Measurements from ENCODE around the gene VPS51. TPM values are rescaled to one million over a fixed set of nuclear protein-coding genes. Genes with fewer than 3 reads are reported as not detected.

The VPS51 gene
- total RNA-seq, 1 experiment from 2014 or later = 89.5 TPM

GRCh38 chr11:65102142-65103095 lies 6.4 kb downstream of the VPS51 start:
- DNase-seq (ENCODE audit: low read depth, low spot score) (no peak), ATAC-seq (no peak; the same call in 1 of the 2 replicates)
- TF ChIP-seq JUND (IDR thresholded peaks at IDR 0.05) = no peak
- no peak for TF ChIP-seq POLR2AphosphoS5 (IDR thresholded peaks at IDR 0.05; ENCODE audit: low read depth, low read length)
- TF ChIP-seq ELF1 (IDR thresholded peaks at IDR 0.05; ENCODE audit: borderline replicate concordance, low read depth) = no peak
- TF ChIP-seq CBX3 (IDR thresholded peaks at IDR 0.05; ENCODE audit: low read depth) = no peak
- no peak for TF ChIP-seq SRF (IDR thresholded peaks at IDR 0.05; ENCODE audit: low read depth)
- no peak for TF ChIP-seq EZH2 (IDR thresholded peaks at IDR 0.05)
- no peak for TF ChIP-seq YY1 (IDR thresholded peaks at IDR 0.05; ENCODE audit: extremely low read depth, insufficient replicate concordance, low read depth, low read length)
- TF ChIP-seq MAX (IDR thresholded peaks at IDR 0.05) = no peak
- no peak for TF ChIP-seq ZNF274 (IDR thresholded peaks at IDR 0.05; ENCODE audit: low read depth, low read length)
- no peak for TF ChIP-seq RAD21 (IDR thresholded peaks at IDR 0.05; ENCODE audit: low read depth)
- TF ChIP-seq FOSL1 (IDR thresholded peaks at IDR 0.05; ENCODE audit: low read depth) = no peak
- no peak for TF ChIP-seq POLR2A (IDR thresholded peaks at IDR 0.05; ENCODE audit: borderline replicate concordance, extremely low read depth, insufficient read depth, insufficient read length)
- TF ChIP-seq REST (IDR thresholded peaks at IDR 0.05; ENCODE audit: low read depth) = no peak
- no peak for TF ChIP-seq CTCF (IDR thresholded peaks at IDR 0.05 in 2 of 3, conservative IDR thresholded peaks at IDR 0.05 in 1 of 3; ENCODE audit: borderline replicate concordance in 1 of 3, insufficient read depth in 1 of 3, low read depth in 2 of 3, low read length in 2 of 3)
- TF ChIP-seq ZBTB33 (IDR thresholded peaks at IDR 0.05; ENCODE audit: extremely low read depth, insufficient replicate concordance, low read length) = no peak
- no peak for TF ChIP-seq SIN3A (IDR thresholded peaks at IDR 0.05; ENCODE audit: low read depth)
- TF ChIP-seq TCF7L2 (IDR thresholded peaks at IDR 0.05; ENCODE audit: borderline replicate concordance, extremely low read depth, insufficient read depth, insufficient read length) = no peak
- no peak overlapping the region for H3K4me3 ChIP-seq (replicated peaks in 1 of 2; ENCODE audit: low read depth in 1 of 2, low read length in 2 of 2)
- H3K79me2 ChIP-seq (ENCODE audit: insufficient read depth, low read length) = peaks cover 32% of the 10 kb centered on the region
- no peaks in the 10 kb centered on the region for H4K20me1 ChIP-seq (ENCODE audit: insufficient read depth)
- H2AFZ ChIP-seq (ENCODE audit: low read depth, low read length, poor library complexity, severe bottlenecking) = no peak overlapping the region
- peaks cover 0 to under 1% of the 10 kb centered on the region in 2 experiments; a peak in 1 of 4 replicates for H3K4me1 ChIP-seq (ENCODE audit: control insufficient read depth in 1 of 2, insufficient read depth in 2 of 2, low read length in 2 of 2)
- BruUV-seq (replicated peaks) = no TSS peak
- intact Hi-C loops (cut with micrococcal nuclease) = no loop called here
- ChIA-PET CTCF (interaction anchor here (1.5 kb wide), 1 partner anchor 9 kb away, joined by 8 read pairs; the partner anchor contains the start of gene TM7SF2), POLR2A (interaction anchor here (1.9 kb wide), 1 partner anchor 9 kb away, joined by 9 read pairs; the partner anchor contains the start of gene TM7SF2), RAD21 (ENCODE audit: low non-redundant PET in 1 of 2, low total read pairs in 2 of 2, uncharacterized antibody in 2 of 2, unreplicated experiment in 2 of 2) (no interaction called here)
- H3K36me3 ChIP-seq (ENCODE audit: control insufficient read depth in 1 of 2, insufficient read depth in 2 of 2, low read length in 2 of 2) = peaks cover 3 to 6% of the 10 kb centered on the region in 2 experiments; a peak in 2 of 4 replicates
- H3K9ac ChIP-seq (ENCODE audit: low read length) = no peak overlapping the region
- H3K4me2 ChIP-seq (ENCODE audit: low read length) = no peak overlapping the region
- H3K27me3 ChIP-seq (ENCODE audit: insufficient read depth, low read length) = no peaks in the 10 kb centered on the region
- H3K27ac ChIP-seq (ENCODE audit: low read depth, low read length) = no peak overlapping the region
- no peaks in the 10 kb centered on the region for H3K9me2 ChIP-seq (ENCODE audit: insufficient read depth)
- no peaks in the 10 kb centered on the region for H3K9me3 ChIP-seq (ENCODE audit: control insufficient read depth in 1 of 2, insufficient read depth in 1 of 2, low read depth in 1 of 2, low read length in 2 of 2)

Measured in HCT116 (cell line).